Activated CD8-positive, alpha-beta memory T cell treated with anti-CD3 and anti-CD28 coated beads for 4 hours (primary cell): ENCODE data around the gene HNRNPU.
"Not testable (repeated sequence)": the region's sequence is repeated elsewhere in the genome, so short reads cannot be mapped to it uniquely, and the experiment has no call there.

Experiments used
- DNase-seq, 2 donors: peaks; one replicate each; pipeline ENCODE4 v3.0.0-alpha.2; 2020; ENCODE audit warnings: low read depth in 2 of 2

Gene HNRNPU

GRCh38 chr1:244840219-244840794 lies 24.0 kb downstream of the HNRNPU start:
- DNase-seq, result no peak

DNA sequence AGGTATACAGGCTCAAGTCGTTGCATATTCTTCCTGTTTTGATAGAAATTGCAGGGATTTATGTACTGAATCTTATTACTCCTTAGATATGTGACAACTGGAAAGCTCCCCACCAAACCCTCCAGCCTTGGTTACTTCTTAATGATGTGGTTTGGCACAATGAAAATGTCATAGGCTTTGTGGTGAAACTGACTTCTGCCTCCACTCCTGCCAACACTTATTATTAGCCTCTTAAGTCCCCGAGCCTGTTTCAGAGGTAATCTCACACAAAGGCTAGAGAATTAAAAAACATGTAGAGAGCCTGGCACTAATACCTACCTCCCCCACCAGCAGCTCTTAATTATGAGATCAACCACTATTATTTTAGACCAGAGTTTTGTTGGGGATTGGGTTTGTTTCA lies 24.7 kb downstream of the HNRNPU start:
- DNase-seq, result no peak

DNA sequence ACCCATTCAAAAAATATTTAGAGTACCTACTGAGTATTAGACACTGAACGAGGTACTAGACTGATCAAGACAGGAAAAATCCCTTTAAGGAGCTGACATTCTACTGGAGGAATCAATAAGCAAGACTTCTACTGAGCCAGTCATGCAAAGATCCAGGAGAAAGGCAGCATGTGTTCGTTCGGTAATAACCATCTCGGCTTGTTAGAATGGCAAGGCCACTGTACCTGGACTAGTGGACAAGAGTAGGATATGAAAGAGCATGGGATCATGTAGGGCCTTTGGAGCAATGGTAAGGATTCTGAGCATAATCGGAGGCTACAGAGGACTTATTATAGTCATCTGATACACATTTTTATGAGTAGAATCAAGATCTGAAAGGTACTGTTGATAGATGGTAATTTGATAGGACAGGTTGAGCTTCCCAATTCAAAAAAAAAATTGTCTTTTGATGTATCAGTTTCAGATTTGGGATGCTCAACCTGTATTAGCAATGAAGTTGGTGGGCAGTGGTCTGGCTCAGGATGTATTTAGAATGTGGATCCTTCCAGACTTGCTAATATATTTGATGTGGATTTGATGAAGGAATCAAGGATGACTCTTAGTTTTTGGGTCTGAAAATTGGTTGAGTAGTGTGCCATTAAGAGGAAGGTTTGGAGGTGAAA lies 26.6 kb downstream of the HNRNPU start:
- no peak for DNase-seq

- DNase-seq, result no peak
Measured at GRCh38 chr1:244836584-244836983, 27.8 kb downstream of the HNRNPU start.

GRCh38 chr1:244836135-244836521 lies 28.2 kb downstream of the HNRNPU start:
- no peak for DNase-seq

- peak; percentile 76 to 77 for DNase-seq
Measured at GRCh38 chr1:244835276-244836134, 28.8 kb downstream of the HNRNPU start, which contains the start of gene COX20. TSS of gene COX20 (plus strand) at chr1:244835658. CDS start at chr1:244835715, 57 bp downstream.

DNA sequence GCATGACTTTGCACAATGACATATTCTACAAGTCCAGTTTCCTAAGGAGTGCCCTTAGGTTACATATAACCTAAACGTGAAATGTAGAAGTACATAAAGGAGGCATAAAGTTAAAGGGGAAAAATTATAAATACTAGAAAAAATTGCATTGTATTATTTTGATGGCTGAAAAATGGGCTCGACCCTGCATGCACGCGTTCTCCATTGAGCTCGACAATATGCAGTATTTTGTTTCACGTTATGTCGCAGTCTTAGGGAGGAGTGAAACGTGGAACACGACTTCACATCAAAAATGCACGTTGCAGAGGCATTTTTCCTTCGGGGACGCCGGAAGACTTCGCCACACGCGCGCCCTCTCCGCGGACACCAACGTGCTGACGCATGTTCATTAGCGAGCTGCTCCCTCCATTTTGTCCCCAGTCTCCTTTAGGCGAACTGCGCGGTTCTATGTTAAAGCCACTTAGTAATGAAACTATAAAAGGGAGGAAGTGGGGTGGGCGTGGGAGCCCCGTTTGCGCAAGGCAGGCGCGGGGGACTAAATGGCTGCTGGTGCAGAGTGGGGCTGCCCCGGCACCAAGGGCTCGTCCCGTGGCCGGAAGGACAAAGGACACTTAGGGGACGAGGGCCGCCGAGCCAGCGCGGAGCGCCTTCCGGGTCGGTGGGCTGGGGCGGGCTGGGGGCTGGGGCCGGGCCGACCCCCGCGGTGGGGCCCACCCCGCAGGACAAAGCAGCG lies 29.6 kb downstream of the HNRNPU start:
- peak; percentile 77 to 84 for DNase-seq

GRCh38 chr1:244833734-244834542 lies 30.4 kb downstream of the HNRNPU start:
- peak in 1 of 2 donors; percentile 10 for DNase-seq

- not testable (repeated sequence) for DNase-seq
Measured at GRCh38 chr1:244833260-244833659, 31.1 kb downstream of the HNRNPU start.

DNA sequence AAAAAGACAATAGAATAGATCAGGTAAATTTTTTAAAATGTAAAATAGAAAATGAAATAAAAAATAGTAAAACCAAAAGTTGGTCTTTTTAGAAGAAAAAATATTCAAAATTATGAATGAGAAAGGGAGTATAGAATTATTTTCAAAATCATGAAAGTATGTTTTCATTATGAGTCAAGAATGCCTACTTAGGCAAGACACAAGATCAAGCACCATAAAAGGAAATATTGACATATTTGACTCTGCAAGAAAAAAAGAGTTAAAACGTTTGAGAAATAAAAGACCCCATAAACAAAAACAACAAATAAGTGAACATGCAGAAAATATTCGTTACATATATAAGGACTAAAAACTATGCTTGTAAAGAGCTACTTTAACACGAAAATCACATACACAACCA lies 33.7 kb downstream of the HNRNPU start:
- no peak for DNase-seq

DNA sequence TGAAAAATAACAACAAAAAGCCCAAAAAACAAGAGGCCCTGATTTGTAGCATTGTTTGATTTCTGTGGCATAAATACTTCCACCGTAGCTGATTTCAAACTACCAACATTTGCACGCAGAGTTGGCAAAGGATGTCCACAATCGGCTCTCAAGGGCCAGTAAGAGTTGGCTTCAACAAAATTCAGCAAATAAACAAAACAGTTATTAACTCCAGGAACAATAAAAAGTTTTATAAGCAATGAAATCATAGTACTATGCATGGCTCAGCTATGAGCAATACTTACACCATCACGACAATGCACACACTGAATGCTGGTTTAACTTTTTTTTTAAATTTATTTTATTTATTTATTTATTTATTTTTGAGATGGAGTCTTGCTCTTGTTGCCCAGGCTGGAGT lies 37.6 kb downstream of the HNRNPU start:
- no peak for DNase-seq

DNA sequence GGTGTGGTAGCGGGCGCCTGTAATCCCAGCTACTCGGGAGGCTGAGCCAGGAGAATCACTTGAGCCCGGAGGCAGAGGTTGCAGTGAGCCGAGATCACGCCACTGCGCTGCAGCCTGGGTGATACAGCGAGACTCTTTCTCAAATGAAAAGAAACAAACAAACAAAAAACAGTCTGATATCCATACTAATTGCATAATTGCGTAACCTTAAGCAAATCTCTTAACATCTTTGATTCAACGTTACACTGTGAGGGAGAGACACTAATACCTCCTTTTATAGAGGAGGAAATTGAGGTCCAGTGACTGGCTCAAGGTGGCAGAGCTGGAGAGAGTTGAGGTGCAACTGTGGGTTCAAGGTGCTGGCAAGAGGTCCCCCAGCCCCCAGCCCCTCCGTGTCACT lies 41.5 kb downstream of the HNRNPU start:
- DNase-seq, result no peak

DNA sequence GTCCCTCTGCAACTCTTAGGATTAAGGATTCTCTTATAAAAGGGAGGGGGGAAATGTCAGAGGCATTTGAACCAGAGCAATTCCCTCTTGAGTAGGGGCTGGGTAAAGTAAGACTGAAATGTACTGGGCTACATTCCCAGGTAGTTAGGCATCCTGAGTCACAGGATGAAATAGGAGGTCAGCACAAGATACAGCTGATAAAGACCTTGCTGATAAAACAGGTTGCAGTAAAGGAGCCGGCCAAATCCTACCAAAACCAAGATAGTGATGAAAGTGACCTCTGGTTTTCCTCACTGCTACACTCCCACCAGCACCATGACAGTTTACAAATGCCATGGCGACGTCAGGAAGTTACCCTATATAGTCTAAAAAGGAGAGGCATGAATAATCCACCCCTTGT lies 43.2 kb downstream of the HNRNPU start:
- no peak for DNase-seq

DNA sequence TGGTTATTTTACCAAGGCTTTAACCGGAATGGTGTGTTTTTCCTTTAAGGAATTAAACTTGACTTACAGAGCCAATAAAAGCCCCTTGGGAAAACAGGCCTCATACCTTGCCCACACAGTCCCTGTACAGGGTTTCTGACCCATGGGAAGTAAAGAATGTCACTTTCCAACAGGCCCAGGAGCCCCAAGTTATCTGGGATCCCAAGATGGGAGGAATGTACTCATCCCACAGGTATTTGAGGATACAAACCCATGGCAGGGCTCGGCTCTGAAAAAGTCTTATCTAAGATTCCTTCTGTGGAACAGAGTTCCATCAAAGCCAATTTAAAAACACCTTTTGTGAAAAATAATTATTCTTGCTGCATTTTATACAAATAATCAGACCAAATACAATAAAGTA lies 44.2 kb downstream of the HNRNPU start:
- DNase-seq, result no peak

GRCh38 chr1:244817415-244817894 lies 46.9 kb downstream of the HNRNPU start:
- DNase-seq, result no peak

GRCh38 chr1:244815600-244816099 lies 48.7 kb downstream of the HNRNPU start:
- no peak for DNase-seq

DNA sequence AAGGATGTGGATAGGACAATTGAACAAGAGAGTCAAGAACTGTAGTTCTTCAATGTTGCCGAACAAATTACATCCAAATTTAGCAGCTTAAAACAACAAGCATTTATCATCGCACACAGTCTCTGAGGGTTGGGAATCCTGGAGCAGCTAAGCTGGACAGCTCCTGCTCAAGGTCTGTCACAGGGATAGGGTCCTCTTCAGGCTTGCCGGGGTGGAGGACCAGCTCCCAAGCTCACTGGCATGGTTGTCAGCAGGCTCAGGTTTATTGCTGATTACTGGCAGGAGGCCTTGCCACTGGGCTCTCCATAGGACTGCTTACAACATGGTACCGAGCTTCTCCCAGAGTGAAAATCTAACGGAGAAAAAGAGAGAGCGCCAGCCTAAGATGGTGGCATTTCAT lies 51.0 kb downstream of the HNRNPU start:
- no peak for DNase-seq

- DNase-seq, result no peak
Measured at GRCh38 chr1:244810221-244810620, 54.1 kb downstream of the HNRNPU start.

GRCh38 chr1:244807138-244807537 lies 57.2 kb downstream of the HNRNPU start:
- DNase-seq, result no peak

DNA sequence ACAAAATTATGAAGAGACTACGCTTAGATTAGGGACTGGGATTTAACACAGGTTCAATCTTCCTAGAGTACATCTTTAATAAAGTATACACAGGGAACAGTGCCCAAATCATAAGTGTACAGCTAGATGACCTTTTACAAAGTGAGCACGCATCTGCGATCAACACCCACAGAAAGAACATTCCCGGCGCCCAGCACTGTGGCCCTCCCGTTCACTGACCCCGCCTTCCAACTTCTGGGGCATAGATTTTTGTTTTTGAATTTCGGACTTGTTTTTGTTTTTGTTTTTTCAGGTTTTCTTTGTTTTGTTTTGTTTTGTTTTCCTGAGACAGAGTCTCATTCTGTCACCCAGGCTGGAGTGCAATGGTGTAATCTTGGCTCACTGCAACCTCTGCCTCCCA lies 59.5 kb downstream of the HNRNPU start:
- no peak for DNase-seq
